IgD-negative memory B cell (primary cell): ENCODE data around the gene ADGRB3. TPM values are rescaled to one million over a fixed set of nuclear protein-coding genes. Genes with fewer than 3 reads are reported as not detected.

Source experiments
- H3K27ac Mint-ChIP-seq, 3 donors: one replicate each; pipeline ENCODE4 v1.8.0; 2020 to 2022; ENCODE audit warnings: mild to moderate bottlenecking in 3 of 3, mixed read lengths in 3 of 3, moderate library complexity in 1 of 3
- H3K27me3 Mint-ChIP-seq: one replicate; pipeline ENCODE4 v1.8.0; 2021; ENCODE audit warnings: mixed read lengths
- H3K36me3 Mint-ChIP-seq: one replicate; pipeline ENCODE4 v1.8.0; 2020; ENCODE audit warnings: mild to moderate bottlenecking, mixed read lengths
- H3K4me1 Mint-ChIP-seq, 3 donors: one replicate each; pipeline ENCODE4 v1.8.0; 2020 to 2022; ENCODE audit warnings: mixed read lengths in 3 of 3, mild to moderate bottlenecking in 1 of 3
- H3K4me3 Mint-ChIP-seq, 4 donors: one replicate each; pipeline ENCODE4 v1.8.0; 2020 to 2022; ENCODE audit warnings: mild to moderate bottlenecking in 4 of 4, mixed read lengths in 4 of 4, moderate library complexity in 3 of 4
- H3K9me3 Mint-ChIP-seq, 3 donors: one replicate each; pipeline ENCODE4 v1.8.0; 2020 to 2021; ENCODE audit warnings: mixed read lengths in 3 of 3, mild to moderate bottlenecking in 1 of 3
- polyA plus RNA-seq: library from polyadenylated mRNA; unstranded; fragments of 300-500 nt; fragmentation: Illumina TruSeq; gene quantifications from one replicate; pipeline ENCODE4 v1.2.3, GENCODE V29; 2021

ADGRB3 gene
- polyA plus RNA-seq, 1 donor from 2014 or later: not detected

DNA sequence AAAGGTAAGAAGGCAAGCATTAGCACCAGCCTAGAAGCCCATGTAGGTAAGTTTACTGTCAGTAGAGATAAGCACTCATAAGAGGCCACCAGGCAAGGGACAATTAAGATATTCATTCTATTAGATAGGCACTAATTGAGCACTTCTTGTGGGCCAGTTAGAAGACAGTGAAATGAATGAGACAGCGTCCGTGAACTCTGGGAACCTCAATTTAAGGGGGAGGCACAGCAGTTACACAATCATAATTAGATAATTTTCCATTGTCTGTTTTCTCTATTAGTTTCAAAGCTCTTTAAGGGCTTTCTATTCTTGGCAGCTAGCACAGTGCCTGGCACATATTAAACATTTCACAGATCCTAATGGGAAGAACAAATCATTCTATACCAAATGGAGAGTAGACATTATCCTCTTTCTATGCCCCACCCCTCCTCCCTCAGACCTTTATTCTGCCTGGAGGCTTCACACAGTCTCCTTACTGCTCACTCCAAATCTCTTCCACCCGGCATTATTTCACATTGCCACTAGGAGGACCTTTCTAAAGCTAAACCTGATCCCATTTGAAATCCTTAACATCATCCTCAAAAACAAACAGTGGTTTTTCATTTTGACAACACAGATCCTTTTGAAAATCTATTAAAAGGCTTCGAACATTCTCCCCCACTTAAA, 529.6 kb downstream of the ADGRB3 start:
- H3K27ac Mint-ChIP-seq: no peak overlapping the region
- H3K4me3 Mint-ChIP-seq: no peak overlapping the region
- H3K4me1 Mint-ChIP-seq: no peaks in the 10 kb centered on the region
- H3K9me3 Mint-ChIP-seq: no peaks in the 10 kb centered on the region
- H3K36me3 Mint-ChIP-seq: no peaks in the 10 kb centered on the region
- H3K27me3 Mint-ChIP-seq: no peaks in the 10 kb centered on the region

DNA sequence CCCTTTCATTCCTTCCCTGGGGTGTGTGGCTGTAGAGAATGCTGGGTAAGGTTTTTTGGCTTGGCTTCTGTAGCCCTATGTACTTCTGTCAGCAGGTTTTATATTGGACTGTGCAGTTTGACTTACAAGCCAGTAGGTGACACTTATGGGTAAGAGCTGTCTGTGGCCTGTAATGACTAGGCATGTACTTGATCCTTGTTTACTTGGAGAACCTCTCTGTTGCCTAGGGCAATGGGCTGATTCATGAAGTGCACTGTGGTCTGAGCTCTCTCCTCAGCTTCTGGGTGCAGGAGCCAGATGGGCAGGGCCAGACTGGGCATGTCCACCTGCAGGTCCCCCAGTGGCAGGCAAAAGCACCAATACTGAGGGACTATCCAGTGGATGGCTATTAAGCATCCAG, 544.6 kb downstream of the ADGRB3 start:
- no peaks in the 10 kb centered on the region for H3K36me3 Mint-ChIP-seq
- no peak overlapping the region for H3K4me3 Mint-ChIP-seq
- no peak overlapping the region for H3K27ac Mint-ChIP-seq
- no peaks in the 10 kb centered on the region for H3K4me1 Mint-ChIP-seq
- H3K27me3 Mint-ChIP-seq: no peaks in the 10 kb centered on the region
- H3K9me3 Mint-ChIP-seq: peaks cover 0 to 4% (median 0%) of the 10 kb centered on the region in 3 donors

DNA sequence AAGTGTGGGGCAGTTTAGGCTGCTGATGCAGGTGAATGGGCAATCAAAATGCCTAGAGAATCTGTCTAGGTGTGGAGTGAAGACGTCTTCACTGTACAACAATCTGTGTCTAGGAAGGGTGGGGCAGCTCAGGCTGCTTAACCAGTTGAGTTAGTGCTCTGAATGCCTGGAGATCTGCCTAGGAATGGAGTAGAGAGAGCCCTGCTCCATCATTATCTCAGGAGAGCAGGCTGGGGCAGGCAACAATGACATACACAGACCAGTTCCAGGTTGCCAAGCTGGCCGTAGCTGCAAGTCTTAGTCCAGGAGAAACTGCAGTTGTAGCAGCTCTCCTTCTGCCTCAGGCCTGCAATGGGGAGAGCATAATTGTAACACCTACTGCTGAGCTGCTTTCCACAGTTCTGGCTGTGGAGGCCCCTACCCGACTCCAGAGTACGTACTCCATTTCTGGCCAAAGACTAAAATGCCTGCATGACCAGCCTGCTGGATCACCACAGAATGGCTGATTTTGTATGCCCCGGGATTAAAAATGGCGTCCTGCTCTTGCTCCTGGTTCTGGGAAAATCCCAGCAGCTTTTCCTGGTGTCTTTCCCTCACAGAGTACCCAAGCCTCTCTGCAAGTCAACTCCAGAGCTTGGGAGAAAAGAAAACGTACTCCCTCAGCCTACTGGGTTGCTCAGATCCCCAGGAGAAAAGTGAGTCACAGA, 545.4 kb downstream of the ADGRB3 start:
- Mint-ChIP-seq H3K27ac (no peak overlapping the region), H3K9me3 (peaks cover 0 to 4% (median 0%) of the 10 kb centered on the region in 3 donors), H3K4me1 (no peaks in the 10 kb centered on the region), H3K4me3 (no peak overlapping the region), H3K36me3 (no peaks in the 10 kb centered on the region), H3K27me3 (no peaks in the 10 kb centered on the region)

DNA sequence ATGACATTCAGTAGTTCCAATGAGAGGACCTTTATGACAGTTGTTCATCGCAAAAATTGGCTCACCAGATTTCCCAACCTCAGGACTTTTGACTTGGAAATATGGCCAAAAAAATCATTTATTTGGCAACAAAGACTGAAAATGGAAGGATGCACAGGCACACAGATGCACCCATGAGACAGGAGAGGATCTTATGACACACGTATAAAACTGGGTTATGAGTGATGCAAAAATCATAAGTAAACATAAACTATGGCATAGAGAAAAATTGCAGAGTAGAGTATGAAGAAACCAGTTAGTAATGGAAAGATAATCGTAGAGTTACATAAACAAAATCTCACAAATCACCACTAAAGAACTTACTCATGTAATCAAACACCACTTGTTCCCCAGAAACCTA, 546.9 kb downstream of the ADGRB3 start:
- Mint-ChIP-seq H3K27me3 (no peaks in the 10 kb centered on the region), H3K36me3 (no peaks in the 10 kb centered on the region)

DNA sequence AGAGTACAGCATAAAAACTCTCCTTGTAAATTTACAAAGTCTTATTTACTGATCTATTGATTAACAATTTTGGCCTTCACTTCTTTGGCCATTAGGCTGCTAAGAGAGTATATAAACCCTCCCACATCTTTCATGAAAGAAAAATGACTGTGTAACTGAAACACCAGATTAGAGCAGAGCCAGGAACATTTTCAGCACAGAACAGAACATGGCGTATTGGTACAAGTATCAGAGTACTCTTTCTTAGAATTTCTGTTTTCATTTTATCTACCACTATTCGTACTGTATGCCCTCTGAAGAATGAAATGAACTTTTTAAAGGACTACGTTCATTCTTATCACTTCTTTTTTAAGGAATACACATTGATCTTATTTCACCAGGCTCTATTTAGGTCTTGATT, 550.2 kb downstream of the ADGRB3 start:
- H3K4me1 Mint-ChIP-seq: no peaks in the 10 kb centered on the region

More for the DNA sequence above, 546.9 kb downstream of the ADGRB3 start:
- Mint-ChIP-seq H3K27ac (no peak overlapping the region), H3K9me3 (peaks cover 0 to under 1% (median 0%) of the 10 kb centered on the region in 3 donors), H3K4me3 (no peak overlapping the region), H3K4me1 (no peaks in the 10 kb centered on the region)

DNA sequence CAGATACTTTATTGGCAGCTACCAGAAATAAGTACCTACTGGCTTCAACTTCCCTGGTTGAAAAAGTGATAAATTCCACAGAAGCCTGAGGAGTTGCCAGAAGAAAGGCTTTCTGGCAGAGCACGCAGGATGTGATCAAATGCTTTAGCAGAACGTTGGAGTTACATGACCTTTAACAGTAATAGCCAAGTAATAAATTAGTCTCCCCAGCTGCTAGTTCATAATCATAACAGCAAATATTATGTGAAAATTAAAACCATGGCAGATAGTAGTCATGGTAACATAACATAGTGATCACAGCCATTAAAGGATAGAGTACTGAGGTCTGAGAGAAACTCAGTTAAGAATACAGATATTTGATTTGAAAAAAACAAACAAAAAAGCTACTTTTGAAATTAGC, 567.7 kb downstream of the ADGRB3 start:
- H3K36me3 Mint-ChIP-seq: no peaks in the 10 kb centered on the region
- H3K27ac Mint-ChIP-seq: no peak overlapping the region
- H3K4me3 Mint-ChIP-seq: no peak overlapping the region
- H3K9me3 Mint-ChIP-seq: peaks cover 0 to 2% (median 0%) of the 10 kb centered on the region in 3 donors
- H3K27me3 Mint-ChIP-seq: no peaks in the 10 kb centered on the region
- H3K4me1 Mint-ChIP-seq: no peaks in the 10 kb centered on the region

More for the DNA sequence above, 550.2 kb downstream of the ADGRB3 start:
- Mint-ChIP-seq H3K27ac (no peak overlapping the region), H3K9me3 (no peaks in the 10 kb centered on the region), H3K36me3 (no peaks in the 10 kb centered on the region), H3K27me3 (no peaks in the 10 kb centered on the region), H3K4me3 (no peak overlapping the region)

DNA sequence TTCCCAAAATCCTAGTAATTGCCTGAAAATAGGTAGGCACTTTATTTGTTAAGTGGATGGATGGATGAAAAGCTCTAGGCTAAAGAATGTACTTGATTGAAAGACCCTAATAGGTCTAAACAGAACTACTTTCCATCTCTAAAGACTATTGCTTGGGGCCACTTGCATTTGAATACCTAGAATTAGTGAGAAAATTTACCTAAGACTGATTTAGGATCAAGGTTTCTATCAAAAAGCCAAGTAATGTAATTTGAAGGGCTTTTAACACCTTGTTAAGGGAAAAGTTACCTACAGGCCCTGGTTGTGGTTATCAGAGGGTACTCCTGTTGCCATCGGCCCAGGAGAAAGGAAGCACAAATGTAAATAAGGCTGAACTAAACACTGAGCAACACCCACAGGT, 581.0 kb downstream of the ADGRB3 start:
- peaks cover 0 to under 1% (median 0%) of the 10 kb centered on the region in 3 donors for H3K9me3 Mint-ChIP-seq
- H3K4me1 Mint-ChIP-seq: no peaks in the 10 kb centered on the region
- no peaks in the 10 kb centered on the region for H3K36me3 Mint-ChIP-seq
- H3K27ac Mint-ChIP-seq: no peak overlapping the region
- H3K4me3 Mint-ChIP-seq: no peak overlapping the region
- H3K27me3 Mint-ChIP-seq: peaks cover 2% of the 10 kb centered on the region

DNA sequence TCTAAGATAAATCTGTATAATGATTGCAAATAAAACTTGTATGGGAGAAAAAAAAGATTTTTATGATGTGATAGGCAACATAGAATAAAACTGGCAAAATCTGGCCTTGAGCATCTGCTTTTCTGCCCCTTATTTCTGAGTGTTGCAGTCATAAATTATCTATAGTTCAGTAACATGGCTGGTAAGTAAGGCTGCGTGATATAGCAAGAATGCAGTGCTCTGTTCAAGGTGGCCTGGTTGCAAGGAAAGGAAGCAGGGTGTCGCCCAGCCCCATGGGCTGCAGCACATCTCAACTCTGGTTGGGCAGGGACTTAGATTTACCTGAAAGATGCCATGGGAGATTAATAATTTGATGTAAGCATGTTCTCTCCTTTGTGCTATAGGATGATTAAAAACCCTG, 582.3 kb downstream of the ADGRB3 start:
- Mint-ChIP-seq H3K27me3 (peaks cover 2% of the 10 kb centered on the region), H3K27ac (no peak overlapping the region), H3K4me3 (no peak overlapping the region), H3K4me1 (no peaks in the 10 kb centered on the region), H3K36me3 (no peaks in the 10 kb centered on the region), H3K9me3 (no peaks in the 10 kb centered on the region)

DNA sequence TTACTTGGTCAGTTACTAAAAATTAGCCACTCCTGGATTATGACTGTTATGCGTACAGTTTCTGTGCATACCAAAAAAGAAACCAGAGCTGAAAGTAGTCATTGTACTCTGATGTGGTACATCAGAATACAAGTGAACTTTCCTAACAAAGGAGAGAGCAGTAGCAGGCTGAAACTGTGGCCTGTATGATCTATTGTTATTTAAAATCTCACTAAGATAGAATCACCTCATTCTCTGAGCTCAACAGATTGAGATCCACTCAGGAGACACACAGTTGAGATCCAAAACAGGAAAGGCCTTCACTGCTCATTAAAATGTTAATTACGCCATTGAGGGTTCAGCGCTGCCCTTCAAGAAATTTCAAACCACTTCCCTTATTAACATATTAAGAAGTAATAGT, 585.3 kb downstream of the ADGRB3 start:
- no peak overlapping the region for H3K27ac Mint-ChIP-seq

DNA sequence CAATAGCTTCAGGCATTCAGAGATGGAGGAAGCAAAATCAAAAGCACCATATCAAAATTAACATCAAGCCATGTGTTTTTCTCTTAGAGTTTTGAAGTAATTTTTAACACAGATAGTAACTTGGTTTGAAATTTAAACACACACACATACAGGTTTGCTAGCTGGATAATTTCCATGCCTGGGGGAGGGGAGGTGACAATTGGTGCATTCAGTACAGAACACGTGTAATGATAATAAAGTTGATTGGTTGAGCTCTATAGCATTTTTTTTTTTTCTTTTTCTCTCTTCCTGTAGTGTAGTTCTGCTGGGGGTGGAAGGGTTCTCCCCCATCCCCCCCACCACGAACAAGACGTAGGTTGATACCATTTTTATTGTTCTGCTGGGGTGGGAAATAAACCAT, 596.9 kb downstream of the ADGRB3 start:
- H3K4me3 Mint-ChIP-seq: no peak overlapping the region
- no peaks in the 10 kb centered on the region for H3K36me3 Mint-ChIP-seq
- no peaks in the 10 kb centered on the region for H3K4me1 Mint-ChIP-seq
- H3K27ac Mint-ChIP-seq: no peak overlapping the region
- peaks cover 2% of the 10 kb centered on the region for H3K27me3 Mint-ChIP-seq
- H3K9me3 Mint-ChIP-seq: peaks cover 0 to 4% (median 1%) of the 10 kb centered on the region in 3 donors

More for the DNA sequence above, 585.3 kb downstream of the ADGRB3 start:
- Mint-ChIP-seq H3K4me1 (no peaks in the 10 kb centered on the region), H3K4me3 (no peak overlapping the region), H3K9me3 (no peaks in the 10 kb centered on the region), H3K27me3 (peaks cover 2% of the 10 kb centered on the region), H3K36me3 (no peaks in the 10 kb centered on the region)

DNA sequence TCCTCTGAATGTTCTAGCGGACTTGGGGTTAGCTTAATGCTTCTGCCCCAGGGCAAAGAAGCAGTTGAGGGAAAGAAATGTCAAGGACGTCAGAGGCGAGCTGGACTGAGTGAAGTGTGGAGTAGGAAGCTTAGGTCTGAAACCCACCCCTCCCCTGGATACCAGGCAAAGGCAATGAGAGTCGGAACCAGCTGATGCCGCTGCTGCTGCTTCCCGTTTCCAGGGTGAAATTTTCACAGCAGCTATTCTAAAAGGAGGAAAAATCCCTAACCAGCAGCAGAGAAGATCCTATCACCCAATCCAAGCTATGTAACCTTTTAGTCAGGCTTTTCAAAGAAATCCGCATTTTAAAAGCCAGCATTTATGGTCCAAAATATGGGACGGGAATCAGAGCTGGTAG, 597.4 kb downstream of the ADGRB3 start:
- H3K36me3 Mint-ChIP-seq: no peaks in the 10 kb centered on the region
- no peaks in the 10 kb centered on the region for H3K4me1 Mint-ChIP-seq
- H3K4me3 Mint-ChIP-seq: no peak overlapping the region
- peaks cover 0 to 4% (median 1%) of the 10 kb centered on the region in 3 donors for H3K9me3 Mint-ChIP-seq
- no peak overlapping the region for H3K27ac Mint-ChIP-seq
- H3K27me3 Mint-ChIP-seq: peaks cover 2% of the 10 kb centered on the region

DNA sequence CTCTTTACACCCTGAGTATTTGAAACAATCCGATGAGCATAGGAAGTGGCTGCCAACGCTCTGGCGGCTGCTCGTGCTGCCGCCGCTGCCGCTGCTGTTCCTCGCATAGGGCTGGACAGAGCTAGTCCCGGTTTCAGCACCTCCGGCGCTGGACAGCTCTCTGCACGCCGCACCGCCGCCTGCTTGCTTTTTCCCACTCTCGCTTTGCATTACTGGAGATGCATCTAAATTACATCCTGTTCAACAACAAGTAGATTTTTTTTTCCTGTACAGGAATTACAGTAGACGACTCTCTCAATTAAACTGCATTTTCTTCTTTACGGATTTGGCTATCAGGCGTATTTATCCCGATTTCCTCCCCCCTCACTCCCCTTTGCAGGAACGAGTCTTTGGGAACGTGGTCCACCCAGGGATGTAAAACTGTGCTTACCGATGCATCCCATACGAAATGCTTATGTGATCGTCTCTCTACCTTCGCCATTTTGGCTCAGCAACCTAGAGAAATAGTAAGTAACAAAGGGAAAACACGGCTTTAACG, 597.9 kb downstream of the ADGRB3 start:
- Mint-ChIP-seq H3K27ac (no peak overlapping the region), H3K27me3 (peaks cover 2% of the 10 kb centered on the region), H3K9me3 (peaks cover 0 to 4% (median 1%) of the 10 kb centered on the region in 3 donors), H3K36me3 (no peaks in the 10 kb centered on the region), H3K4me3 (peak overlapping the region in 1 of 4 donors; percentile 45), H3K4me1 (no peaks in the 10 kb centered on the region)

DNA sequence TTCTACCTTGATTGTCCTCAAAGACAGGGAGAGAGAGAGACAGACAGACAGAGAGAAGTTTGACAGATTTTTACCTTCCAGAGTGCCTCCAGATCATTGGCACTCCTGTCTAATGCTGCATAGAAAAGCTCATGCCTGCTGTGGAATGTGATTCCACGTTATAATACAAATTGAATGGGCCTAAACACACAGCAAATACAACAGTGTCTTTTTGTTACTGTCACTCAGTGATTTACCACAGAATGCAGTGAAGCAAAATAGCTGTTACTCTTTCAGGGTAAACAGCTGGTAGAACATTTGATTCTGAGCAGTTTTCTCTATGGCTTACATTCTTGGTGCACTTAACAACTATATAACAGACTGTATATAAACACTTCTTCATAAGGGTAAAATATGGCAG, 603.0 kb downstream of the ADGRB3 start:
- Mint-ChIP-seq H3K9me3 (peaks cover 0 to 4% (median 0%) of the 10 kb centered on the region in 3 donors), H3K4me3 (no peak overlapping the region), H3K36me3 (no peaks in the 10 kb centered on the region), H3K27me3 (peaks cover 1% of the 10 kb centered on the region), H3K4me1 (no peaks in the 10 kb centered on the region), H3K27ac (peak overlapping the region in 1 of 3 donors; percentile 13)

DNA sequence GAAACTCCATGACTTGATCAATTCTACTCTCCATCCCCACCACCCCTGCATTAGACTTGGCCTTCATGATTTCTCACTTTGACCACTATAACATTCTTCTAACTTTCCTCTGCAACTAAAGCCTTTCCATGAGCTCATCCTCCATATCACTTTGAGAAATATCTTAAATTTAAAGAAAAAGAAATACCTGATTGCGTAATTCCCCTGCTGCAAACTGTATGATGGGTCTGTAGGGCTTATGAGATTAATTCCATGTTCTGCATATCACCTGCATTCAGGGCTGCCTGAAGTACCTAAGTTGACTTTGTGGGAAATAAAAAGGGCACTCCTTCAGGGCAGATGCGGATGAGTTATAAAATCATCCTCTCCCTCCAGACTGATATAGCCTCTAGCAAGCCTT, 611.9 kb downstream of the ADGRB3 start:
- Mint-ChIP-seq H3K27ac (no peak overlapping the region), H3K36me3 (no peaks in the 10 kb centered on the region), H3K4me3 (no peak overlapping the region), H3K4me1 (no peaks in the 10 kb centered on the region), H3K9me3 (no peaks in the 10 kb centered on the region), H3K27me3 (no peaks in the 10 kb centered on the region)

DNA sequence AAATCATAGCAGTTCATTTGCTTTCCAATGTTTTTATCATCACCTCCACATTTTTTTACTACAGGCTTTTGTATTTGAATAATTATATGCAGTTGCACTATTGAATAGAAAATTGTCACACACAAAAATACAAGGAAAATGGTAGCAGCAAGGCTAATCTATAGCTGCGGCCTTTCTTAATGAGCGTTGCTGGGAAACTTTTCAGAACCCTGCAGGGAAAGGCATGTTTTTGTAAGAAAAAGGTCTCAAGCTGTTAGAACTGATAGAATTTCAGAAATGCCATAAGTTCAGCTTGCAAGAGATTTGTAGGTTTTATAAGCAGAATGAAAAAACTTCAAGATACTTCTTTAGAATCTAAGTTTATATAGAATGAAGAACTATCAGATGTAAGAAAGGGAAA, 625.9 kb downstream of the ADGRB3 start:
- Mint-ChIP-seq H3K4me1 (no peaks in the 10 kb centered on the region), H3K9me3 (peaks cover 0 to 2% (median 2%) of the 10 kb centered on the region in 3 donors), H3K27me3 (no peaks in the 10 kb centered on the region), H3K4me3 (no peak overlapping the region), H3K27ac (no peak overlapping the region), H3K36me3 (no peaks in the 10 kb centered on the region)

DNA sequence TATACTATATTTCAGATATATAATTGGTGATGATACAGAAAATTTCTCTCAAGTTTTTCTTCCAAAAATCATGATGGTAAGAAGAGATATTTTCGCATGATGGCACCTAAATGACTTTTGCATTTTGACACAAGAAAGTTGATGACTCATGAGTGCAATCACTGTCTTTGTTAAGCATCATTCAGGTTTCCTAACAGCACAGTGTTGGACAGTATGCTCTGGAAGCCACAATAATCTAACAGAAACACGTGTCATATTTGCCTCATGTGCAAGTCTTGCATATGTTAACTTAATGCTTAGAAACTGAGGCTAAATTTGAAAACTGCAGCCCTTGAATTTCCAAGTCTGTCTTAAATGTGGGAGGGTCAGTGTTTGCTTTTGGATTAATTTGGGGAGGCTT, 628.2 kb downstream of the ADGRB3 start:
- no peak overlapping the region for H3K27ac Mint-ChIP-seq
- peaks cover 0 to 2% (median 0%) of the 10 kb centered on the region in 3 donors for H3K9me3 Mint-ChIP-seq
- H3K36me3 Mint-ChIP-seq: no peaks in the 10 kb centered on the region
- no peak overlapping the region for H3K4me3 Mint-ChIP-seq
- H3K27me3 Mint-ChIP-seq: no peaks in the 10 kb centered on the region
- no peaks in the 10 kb centered on the region for H3K4me1 Mint-ChIP-seq
